HK-2 (cell line): Measurements from ENCODE around the gene SHLD1.
A peak's percentile ranks its signal among the peaks of the same experiment; 100 is the strongest.
"Not testable (repeated sequence)": the region's sequence is repeated elsewhere in the genome, so short reads cannot be mapped to it uniquely, and the experiment has no call there.

ENCODE experiments used
- DNase-seq: peaks from one replicate; pipeline ENCODE4 v3.0.0-alpha.2; 2018; ENCODE audit not compliant: unreplicated experiment

SHLD1 gene

DNA sequence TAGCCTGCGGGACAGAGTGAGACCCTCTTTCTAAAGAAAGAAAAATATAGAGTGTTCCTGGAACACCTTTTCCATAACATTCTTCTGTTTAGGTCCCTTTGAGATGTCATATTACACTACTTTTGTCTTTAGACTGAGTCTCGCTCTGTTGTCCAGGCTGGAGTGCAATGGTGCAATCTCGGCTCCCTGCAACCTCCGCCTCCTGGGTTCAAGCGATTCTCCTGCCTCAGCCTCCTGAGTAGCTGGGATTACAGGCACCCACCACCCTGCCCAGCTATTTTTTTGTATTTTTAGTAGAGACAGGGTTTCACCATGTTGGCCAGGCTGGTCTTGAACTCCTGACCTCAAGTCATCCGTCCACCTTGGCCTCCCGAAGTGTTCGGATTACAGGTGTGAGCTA, 31.2 kb downstream of the SHLD1 start:
- DNase-seq = not testable (repeated sequence)

DNA sequence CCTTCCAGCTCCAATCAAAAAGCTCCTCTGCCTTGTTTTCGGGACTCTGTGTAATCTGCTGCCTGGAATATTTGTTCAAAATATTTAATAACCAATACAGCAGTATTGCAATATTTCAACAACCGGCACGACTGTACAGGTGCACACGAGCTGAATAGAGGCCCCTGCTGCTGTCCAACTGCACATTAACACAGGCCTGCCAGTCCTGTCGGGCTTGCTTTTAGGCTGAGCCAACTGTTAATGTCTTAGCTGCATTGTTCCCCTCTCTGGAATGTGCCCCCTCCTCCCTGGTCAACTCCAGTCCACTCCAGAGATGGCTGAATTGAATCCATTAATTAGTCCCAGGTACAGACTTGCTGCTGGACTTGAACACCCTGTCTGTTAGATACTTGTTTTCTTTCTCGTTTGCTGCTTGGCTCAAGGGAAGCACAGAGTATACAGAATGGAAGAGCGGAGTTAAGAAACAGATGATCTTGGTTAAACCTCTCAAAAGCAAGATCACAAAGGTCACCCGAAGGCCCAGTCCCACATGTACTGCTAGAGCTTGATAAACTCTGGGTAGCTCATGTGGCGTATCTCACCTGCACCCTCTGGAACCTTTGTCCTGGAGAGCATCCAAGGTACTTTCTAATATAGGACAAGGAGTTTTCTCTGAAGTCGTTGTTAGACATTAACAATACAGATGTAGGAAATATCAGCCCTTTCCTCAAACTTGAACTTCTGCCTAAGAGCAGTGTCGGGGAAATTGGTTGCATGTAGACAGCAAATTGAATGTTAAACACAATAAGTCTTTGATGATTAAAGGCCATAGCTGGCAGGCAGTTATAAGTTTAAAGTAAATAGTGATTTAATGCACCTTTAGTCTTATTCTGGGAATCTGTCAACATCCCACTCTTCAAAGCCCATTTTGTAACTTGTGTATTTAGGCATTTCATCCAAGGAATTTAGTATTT, 31.9 kb downstream of the SHLD1 start:
- no peak for DNase-seq

DNA sequence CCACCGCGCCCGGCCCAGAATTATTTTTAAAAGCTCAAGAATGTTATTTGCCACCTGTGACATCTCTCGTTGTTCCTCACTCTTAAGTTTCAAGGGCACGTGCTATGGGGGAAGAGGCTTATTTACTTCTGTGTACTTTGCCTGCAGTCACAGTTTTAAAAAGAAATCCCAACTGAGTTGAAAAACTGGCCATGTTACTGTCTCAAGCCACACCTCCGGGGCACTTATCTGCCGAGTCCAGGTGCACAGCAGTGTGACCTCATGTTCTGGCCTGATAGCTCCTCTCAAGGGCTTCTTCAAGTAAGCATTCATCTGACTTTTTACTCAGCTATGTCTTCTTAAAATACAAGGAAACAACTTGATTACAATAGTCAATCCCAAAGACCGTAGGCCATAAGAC, 34.5 kb downstream of the SHLD1 start:
- no peak for DNase-seq

DNA sequence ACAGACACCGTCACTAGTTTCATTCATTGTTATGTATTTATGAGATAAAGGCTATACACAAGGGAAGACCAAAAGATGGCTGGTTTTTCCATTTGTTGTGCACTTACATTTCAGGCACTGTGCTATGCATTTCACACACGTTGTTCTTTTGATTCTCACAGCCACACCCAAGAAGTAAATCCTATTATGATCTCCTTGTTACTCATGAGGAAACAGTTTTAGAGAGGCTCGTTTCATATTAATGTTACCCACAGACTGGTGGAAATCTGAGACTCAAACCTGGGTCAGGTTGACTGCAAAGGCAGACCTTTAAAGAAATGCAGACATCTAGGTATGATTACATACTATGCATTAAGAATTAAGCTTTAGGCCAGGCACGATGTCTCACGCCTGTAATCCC, 34.9 kb downstream of the SHLD1 start:
- DNase-seq = no peak

DNA sequence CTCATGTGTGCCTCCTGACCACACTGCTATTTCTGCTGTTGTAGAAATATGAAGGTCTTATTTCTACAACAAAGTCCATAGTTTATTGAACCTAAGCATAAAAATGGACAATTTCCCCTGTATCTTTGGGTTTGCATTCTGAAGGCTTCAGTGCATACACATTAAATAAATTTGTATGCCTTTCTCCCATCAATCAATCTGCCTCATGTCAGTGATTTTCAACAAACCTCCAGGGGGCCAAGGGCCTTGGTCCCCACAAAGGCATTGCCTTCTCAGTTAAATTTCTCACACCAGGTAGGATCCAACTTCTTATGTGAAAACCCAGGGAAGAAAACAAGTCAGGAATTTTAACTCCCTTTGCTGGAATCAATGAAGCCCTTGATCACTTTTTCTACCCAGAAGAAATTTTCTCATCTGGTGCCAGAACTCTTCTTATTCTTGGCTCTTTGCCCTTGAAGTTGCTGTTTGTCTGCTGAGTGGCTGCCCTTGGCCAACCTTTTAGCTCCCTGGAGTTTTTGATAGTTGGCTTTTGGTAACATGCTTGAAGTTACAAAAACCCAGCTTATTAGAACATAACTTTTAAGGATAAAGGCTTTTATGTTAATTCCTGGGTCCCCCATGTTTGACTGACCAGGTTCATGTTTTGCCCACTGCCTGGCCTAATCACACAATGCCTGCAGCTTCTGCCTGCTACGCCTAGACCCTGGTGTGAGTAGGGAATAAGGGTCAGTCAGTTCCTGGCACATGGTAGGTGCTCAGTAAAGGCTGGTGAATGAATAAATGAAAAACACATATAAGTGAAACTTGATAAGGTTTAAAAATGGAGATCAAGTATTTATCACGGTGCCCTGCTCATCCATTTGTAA, 37.0 kb downstream of the SHLD1 start:
- DNase-seq = no peak

DNA sequence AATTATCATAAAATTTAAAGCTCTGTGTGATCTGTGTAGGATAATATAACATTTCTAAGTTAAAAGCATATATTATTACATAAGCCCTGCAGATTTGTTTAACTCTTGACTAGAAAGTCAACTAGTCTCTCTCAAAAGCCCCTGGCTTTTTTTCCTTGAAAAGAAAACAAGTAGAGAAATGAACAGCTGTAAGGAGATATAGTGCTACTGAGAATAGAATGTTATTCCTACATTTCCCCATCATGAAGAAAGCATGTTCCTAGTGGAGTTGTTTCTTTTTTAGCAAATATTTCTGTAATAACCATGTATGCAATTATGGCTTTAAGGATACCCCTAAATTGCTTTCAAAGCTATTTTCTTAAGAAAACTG, 37.6 kb downstream of the SHLD1 start:
- DNase-seq = no peak

DNA sequence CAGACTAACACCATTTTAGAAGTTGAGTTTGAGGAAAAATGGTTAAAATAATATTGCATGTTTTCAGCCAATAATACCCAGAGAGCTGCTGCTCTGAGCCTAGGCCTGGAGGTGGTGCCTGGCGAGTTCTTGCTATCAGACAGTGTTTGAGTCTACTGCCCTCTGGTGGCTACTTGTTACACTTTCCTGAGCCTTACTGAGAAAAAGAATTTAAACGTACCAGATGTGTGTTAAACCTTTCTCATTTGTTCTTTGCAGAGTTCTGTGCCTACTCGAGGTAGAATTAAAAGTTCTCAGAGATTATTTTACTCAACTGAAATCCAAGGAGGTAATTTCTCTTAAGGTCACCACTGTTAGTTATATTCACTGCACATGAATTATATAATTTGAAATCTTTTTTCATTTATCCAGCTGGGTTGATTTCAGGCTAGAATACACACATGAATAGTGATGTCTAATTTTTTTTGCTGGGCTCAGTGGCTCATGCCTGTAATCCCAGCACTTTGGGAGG, 38.2 kb downstream of the SHLD1 start:
- DNase-seq = peak; percentile 68

DNA sequence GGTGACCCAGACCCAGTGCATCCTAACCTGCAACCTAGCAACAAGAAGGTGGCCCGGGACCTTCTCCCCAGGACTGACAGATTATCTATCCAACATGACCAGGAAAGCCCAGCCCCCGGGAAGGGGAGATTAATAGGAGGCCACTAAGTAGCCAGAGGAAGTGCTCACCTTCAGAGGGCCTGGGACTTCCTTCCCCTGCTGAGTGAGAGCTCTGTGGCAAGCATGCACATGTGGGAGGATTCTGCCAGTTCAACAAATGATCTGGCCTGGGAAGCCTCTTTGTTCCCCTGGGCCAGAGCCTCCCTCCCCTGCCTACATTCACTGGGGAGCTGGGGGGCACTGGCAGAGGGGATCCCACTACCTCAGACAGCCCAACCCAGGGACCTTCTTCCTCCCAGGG, 39.6 kb downstream of the SHLD1 start:
- no peak for DNase-seq

DNA sequence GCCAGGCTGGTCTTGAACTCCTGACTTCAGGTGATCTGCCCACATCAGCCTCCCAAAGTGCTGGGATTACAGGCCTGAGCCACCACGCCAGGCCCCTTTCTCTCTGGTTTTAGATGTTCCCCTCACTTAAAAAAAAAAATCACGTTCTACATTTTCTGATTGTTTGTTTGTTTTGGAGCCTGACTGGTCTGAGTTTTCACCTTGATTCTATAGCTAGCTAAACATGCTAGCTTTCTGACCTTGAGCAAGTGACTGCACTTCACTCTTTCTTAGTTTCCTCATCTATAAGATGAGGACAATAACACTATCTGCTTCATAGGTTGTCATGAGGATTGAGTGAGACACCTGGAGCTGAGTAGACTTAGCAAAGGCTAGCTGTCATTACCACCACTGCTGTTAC, 43.7 kb downstream of the SHLD1 start:
- no peak for DNase-seq

DNA sequence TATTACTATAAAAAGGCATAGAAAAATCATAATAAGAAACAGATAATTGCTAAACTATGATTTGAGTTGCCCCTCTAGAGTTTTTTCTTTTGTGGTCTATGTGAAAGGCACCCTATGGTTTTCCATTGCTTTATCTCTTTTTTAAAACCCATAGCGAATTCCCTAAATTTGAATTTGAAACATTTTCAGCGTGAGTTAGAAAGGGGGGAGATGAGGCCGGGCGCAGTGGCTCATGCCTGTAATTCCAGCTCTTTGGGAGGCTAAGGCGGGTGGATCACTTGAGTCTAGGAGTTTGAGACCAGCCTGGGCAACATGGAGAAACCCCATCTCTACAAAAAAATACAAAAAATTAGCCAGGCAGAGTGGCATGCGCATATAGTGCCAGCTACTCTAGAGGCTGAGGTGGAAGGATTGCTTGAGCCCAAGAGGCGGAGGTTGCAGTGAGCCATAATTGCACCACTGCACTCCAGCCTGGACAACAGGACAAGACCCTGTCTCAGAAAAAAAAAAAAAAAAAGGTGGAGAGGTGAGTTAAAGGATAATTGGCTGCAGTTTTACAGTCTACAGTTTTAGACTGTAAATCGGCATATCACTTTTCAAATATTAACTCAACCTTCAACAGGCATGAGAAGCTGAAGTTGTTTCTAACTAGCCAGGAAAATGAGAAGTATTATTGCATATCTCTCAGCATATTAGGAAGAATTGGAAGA, 46.3 kb downstream of the SHLD1 start:
- no peak for DNase-seq

DNA sequence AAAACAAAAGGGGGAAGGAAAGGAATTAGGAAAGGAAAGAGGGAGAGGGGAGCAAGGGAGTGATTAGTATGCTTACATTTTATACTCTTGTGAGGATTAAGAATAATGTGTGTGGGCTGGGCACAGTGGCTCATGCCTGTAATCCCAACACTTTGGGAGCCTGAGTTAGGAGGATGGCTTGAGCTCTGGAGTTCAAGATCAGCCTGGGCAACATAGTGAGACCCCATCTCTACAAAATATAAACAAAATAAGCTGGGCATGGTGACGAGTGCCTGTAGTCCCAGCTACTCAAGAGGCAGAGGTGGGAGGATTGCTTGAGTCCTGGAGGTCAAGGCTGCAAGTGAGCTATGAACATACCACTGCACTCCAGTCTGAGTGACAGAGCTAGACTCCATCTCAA, 47.0 kb downstream of the SHLD1 start:
- no peak for DNase-seq

DNA sequence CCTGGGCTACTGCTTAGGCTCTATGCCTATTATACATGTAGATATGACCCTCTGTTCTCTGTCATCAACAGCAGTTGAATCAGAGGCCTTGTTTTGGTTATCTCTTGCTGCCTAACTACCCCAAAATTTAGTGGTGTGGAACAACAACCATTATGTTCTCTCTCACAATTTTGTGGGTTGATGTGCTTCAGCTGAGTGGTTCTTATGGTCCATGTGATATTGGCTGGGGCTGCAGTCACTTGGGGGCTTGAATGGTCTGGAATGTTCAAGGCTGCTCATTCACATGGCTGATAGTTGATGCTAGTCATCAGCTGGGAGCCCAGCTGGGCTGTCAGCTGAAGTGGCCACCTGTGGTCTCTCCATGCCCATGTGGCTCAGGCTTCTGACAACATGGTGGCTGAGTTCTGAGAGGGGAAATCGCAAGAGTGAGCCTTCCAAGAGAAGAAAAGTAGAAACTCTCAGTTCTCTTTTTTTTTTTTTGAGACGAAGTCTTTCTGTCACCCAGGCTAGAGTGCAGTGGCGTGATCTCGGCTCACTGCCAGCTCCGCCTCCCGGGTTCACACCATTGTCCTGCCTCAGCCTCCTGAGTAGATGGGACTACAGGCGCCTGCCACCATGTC, 47.8 kb downstream of the SHLD1 start:
- DNase-seq = no peak

DNA sequence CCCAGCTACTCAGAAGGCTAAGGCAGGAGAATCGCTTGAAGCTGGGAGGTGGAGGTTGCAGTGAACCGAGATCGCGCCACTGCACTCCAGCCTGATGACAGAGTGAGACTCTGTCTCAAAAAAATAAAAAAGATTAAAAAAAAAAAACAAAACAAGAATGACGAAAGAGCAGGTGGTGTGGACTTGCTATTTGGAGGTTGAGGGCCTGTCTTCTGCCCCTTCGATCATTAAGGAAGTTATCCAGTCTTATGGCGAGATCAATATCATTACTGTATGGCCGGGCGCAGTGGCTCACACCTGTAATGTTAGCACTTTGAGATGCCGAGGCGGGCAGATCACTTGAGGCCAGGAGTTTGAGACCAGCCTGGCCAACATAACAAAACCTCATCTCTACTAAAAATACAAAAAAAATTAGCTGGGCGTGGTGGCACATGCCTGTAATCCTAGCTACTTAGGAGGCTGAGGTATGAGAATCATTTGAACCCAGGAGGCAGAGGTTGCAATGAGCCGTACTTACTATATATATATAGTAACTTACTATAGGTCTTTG, 53.6 kb downstream of the SHLD1 start:
- not testable (repeated sequence) for DNase-seq

DNA sequence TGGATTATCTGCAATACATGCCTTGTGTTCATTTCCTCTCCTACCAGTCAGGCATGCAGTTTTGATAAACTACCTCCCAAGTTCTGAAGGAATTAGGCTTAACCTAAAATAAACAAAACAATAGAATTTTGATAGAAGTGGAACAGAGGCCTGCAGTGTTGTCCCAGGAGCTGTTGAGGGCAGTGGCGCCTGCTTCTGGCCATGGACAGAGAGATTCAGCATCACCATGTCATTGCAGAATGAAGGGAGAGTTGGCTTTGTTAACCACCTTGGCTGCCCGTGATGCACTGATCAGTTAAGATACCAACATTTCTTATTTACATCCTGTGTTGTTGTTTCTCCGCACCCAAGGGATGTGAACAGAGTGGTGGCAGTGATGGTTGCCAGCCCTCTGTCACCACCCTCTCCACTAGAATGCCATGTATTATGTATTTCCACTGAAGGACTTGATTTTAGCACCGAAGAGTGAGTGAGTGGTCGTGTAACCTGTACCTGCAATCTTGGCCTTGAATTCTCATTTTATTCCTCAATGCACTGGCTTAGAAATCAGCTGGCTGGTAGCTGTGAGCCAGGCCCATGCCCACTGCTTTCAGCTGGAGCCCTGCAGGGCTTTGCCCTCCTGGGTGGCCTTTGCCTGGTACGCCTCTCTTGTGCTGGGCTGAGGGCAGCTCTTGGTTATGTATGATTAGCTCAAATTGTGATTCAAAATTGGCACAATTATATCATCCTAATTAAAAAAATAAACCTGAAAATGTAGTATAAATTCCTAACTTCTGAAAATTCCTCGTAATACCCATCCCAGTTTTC, 56.5 kb downstream of the SHLD1 start:
- no peak for DNase-seq

DNA sequence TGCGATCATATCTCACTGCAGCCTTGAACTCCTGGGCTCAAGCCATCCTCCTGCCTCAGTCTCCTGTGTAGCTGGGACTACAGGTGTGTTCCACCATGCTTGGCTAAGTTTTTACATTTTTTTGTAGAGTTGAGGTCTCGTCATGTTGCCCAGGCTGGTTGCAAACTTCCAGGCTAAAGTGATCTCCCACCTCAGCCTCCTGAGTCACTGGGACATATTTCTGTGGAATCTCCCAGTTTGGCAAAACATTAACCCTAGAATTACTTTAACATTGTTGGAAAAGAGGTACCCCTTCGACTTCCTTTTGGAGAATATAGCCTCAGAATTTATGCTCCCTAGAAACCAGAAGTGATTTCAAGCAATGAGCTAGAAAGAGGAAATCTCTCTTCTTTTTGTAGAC, 57.2 kb downstream of the SHLD1 start:
- DNase-seq = peak; percentile 33

DNA sequence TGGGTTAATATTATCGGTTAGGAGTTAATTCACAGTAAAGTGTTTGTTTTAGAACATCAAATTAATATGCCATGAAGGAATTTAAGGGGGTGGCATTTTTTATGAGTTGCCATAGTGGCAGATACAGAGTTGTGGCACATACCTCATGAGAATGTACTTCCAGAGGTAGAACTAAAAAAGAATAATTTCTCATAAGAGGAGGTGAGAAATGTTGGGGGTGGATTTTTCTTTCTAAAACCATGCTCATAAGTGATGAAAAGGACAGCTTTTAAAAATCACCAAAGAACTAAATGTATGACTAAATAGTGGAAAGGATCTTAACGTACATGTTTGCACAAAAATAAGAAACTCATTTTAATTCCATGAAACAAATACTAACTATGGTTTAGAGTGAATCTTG, 58.7 kb downstream of the SHLD1 start:
- no peak for DNase-seq

DNA sequence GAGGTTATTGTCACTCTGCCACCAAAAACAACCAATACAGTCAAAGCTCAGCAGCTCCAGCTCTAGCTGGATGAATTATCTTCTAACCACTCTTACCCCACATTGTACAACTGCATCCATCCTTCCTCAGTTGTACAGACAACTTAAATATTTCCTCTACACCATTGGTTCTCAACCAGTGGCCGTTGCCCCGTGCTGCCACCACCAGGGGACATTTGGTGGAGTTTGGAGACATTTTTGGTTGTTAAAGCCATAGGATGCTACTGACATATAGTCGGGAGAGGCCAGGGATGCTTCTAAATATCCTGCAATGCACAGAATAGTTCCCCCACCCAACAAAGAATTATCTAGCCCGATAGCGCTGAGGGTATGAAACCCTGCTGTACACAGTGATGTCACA, 59.3 kb downstream of the SHLD1 start:
- no peak for DNase-seq

DNA sequence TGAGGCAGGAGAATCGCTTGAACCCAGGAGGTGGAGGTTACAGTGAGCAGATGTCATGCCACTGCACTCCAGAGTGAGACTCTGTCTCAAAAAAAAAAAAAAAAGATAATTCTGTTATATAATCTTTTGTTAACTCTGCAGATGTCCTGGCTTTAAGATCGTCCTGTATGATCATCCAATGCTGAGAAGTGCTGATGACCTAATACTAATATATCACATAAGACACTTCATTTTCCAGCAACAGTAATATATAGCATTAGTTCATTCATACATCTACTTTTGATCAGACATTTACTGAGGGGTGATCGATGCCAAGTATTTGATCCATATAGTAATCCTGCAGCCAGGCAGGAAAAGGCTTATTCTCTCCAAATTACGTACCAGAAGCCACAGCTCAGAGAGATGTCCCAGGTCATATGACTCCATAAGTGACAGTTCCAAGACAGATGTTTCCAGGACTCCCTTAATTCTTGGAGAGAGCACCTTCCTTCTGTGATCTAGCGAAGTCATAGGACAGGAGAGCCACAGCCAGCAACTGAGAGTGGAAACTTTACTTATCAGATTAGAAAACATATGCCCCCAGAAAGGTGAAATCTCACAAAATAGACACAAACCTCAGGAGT, 60.7 kb downstream of the SHLD1 start:
- DNase-seq = no peak

DNA sequence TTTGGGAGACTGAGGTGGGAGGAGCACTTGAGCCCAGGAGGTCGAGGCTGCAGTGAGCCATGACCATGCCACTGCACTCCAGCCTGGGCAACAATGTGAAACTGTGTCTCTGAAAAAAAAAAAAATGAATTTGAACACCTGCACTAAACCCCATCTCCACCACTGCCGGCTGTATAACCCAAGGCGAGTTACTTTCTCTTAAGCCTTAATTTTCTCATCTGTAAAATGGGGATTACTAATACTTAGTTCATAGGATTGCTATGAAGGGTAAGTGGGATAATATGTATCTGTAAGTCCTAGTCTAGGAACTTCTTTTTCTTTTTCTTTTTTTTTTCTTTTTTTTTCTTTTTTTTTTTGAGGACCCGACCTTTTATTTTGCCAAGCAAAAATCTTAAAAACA, 61.5 kb downstream of the SHLD1 start:
- DNase-seq = no peak

DNA sequence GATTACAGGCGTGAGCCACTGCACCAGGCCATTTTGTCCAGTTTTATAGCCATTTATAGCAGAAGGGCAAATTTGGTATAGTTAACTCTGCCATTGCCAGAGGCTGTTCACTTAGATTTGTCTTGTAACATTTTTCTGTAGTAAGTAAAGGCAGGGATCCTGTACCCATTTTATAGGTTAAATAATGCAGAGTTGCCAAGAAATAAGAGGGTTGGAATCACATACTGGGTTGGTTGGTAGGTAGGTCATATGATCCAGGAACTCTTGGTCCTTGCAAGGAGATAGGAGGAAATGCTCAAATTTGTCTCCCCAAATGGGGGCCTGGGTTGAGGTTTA, 68.1 kb downstream of the SHLD1 start:
- DNase-seq = no peak
